ENCODE measurements around the gene WASF3.

Gene WASF3

GRCh38 chr13:26680123-26680450, 122.6 kb downstream of the WASF3 start:
- no peak for DNase-seq
- Mint-ChIP-seq H3K4me1 (no peaks in the 10 kb centered on the region), H3K27me3 (peaks cover 7% of the 10 kb centered on the region), H3K9me3 (no peaks in the 10 kb centered on the region), H3K4me3 (no peak overlapping the region), H3K36me3 (no peaks in the 10 kb centered on the region), H3K27ac (no peak overlapping the region)
- CTCF ChIA-PET: no interaction called here

GRCh38 chr13:26680572-26680971, 123.1 kb downstream of the WASF3 start:
- H3K27me3 Mint-ChIP-seq: peaks cover 7% of the 10 kb centered on the region
- CTCF ChIA-PET: no interaction called here
- H3K9me3 Mint-ChIP-seq: no peaks in the 10 kb centered on the region
- DNase-seq: no peak
- H3K36me3 Mint-ChIP-seq: no peaks in the 10 kb centered on the region
- no peak overlapping the region for H3K27ac Mint-ChIP-seq
- H3K4me1 Mint-ChIP-seq: no peaks in the 10 kb centered on the region
- H3K4me3 Mint-ChIP-seq: no peak overlapping the region

GRCh38 chr13:26681036-26681435, 123.6 kb downstream of the WASF3 start:
- no peak for DNase-seq
- CTCF ChIA-PET: no interaction called here
- Mint-ChIP-seq H3K9me3 (no peaks in the 10 kb centered on the region), H3K27ac (no peak overlapping the region), H3K36me3 (no peaks in the 10 kb centered on the region), H3K4me3 (no peak overlapping the region), H3K4me1 (no peaks in the 10 kb centered on the region), H3K27me3 (peaks cover 7% of the 10 kb centered on the region)

- Mint-ChIP-seq H3K27me3 (peaks cover 10% of the 10 kb centered on the region), H3K9me3 (no peaks in the 10 kb centered on the region), H3K4me3 (no peak overlapping the region), H3K27ac (no peak overlapping the region), H3K4me1 (no peaks in the 10 kb centered on the region), H3K36me3 (no peaks in the 10 kb centered on the region)
- DNase-seq: no peak
- CTCF ChIA-PET: interaction anchor here (0.7 kb wide), 1 partner anchor 198 kb away, joined by 3 read pairs; no protein-coding TSS in a partner anchor
Observed at GRCh38 chr13:26682606-26683005, 125.1 kb downstream of the WASF3 start.

- CTCF ChIA-PET: interaction anchor here (2.7 kb wide), 1 partner anchor 13 kb away, joined by 8 read pairs; no protein-coding TSS in a partner anchor
- H3K4me1 Mint-ChIP-seq: no peaks in the 10 kb centered on the region
- H3K36me3 Mint-ChIP-seq: no peaks in the 10 kb centered on the region
Observed at GRCh38 chr13:26685606-26686005, 128.1 kb downstream of the WASF3 start.

GRCh38 chr13:26686285-26686684, 128.8 kb downstream of the WASF3 start:
- peaks cover 4% of the 10 kb centered on the region for H3K27me3 Mint-ChIP-seq
- H3K4me3 Mint-ChIP-seq: no peak overlapping the region
- H3K27ac Mint-ChIP-seq: no peak overlapping the region
- peaks cover 7% of the 10 kb centered on the region for H3K9me3 Mint-ChIP-seq
- H3K4me1 Mint-ChIP-seq: no peaks in the 10 kb centered on the region
- DNase-seq: no peak
- H3K36me3 Mint-ChIP-seq: no peaks in the 10 kb centered on the region
- CTCF ChIA-PET: interaction anchor here (0.5 kb wide), 1 partner anchor 80 kb away, joined by 3 read pairs; no protein-coding TSS in a partner anchor

More at GRCh38 chr13:26685606-26686005, 128.1 kb downstream of the WASF3 start:
- DNase-seq: no peak
- Mint-ChIP-seq H3K27ac (no peak overlapping the region), H3K9me3 (peaks cover 3% of the 10 kb centered on the region), H3K27me3 (peaks cover 4% of the 10 kb centered on the region), H3K4me3 (no peak overlapping the region)

GRCh38 chr13:26688286-26688685, 130.8 kb downstream of the WASF3 start:
- Mint-ChIP-seq H3K9me3 (peaks cover 8% of the 10 kb centered on the region), H3K4me3 (no peak overlapping the region), H3K4me1 (no peaks in the 10 kb centered on the region), H3K36me3 (no peaks in the 10 kb centered on the region), H3K27me3 (peaks cover 4% of the 10 kb centered on the region), H3K27ac (no peak overlapping the region)
- CTCF ChIA-PET: interaction anchor here (0.6 to 1.2 kb wide), 2 partner anchors 10 to 206 kb away, joined by 3 to 4 read pairs; no protein-coding TSS in a partner anchor
- DNase-seq: no peak

GRCh38 chr13:26688980-26689379, 131.5 kb downstream of the WASF3 start:
- Mint-ChIP-seq H3K4me3 (no peak overlapping the region), H3K36me3 (no peaks in the 10 kb centered on the region), H3K27ac (no peak overlapping the region), H3K4me1 (no peaks in the 10 kb centered on the region), H3K27me3 (peaks cover 4% of the 10 kb centered on the region), H3K9me3 (peaks cover 8% of the 10 kb centered on the region)
- no peak for DNase-seq
- CTCF ChIA-PET: interaction anchor here (2.3 kb wide), 1 partner anchor 9 kb away, joined by 8 read pairs; no protein-coding TSS in a partner anchor

- Mint-ChIP-seq H3K4me3 (no peak overlapping the region), H3K27me3 (peaks cover 11% of the 10 kb centered on the region), H3K36me3 (no peaks in the 10 kb centered on the region), H3K27ac (no peak overlapping the region), H3K4me1 (no peaks in the 10 kb centered on the region), H3K9me3 (peaks cover 8% of the 10 kb centered on the region)
- CTCF ChIA-PET: interaction anchor here (0.6 kb wide), 1 partner anchor 64 kb away, joined by 3 read pairs; no protein-coding TSS in a partner anchor
- no peak for DNase-seq
Observed at GRCh38 chr13:26693749-26694463, 136.4 kb downstream of the WASF3 start.

GRCh38 chr13:26694609-26695359, 137.3 kb downstream of the WASF3 start:
- H3K27me3 Mint-ChIP-seq: peaks cover 11% of the 10 kb centered on the region
- CTCF ChIA-PET: interaction anchor here (0.6 to 5.3 kb wide), 2 partner anchors 212 to 509 kb away, joined by 4 to 27 read pairs; no protein-coding TSS in a partner anchor
- H3K4me3 Mint-ChIP-seq: no peak overlapping the region
- H3K27ac Mint-ChIP-seq: no peak overlapping the region
- H3K9me3 Mint-ChIP-seq: peaks cover 8% of the 10 kb centered on the region
- H3K36me3 Mint-ChIP-seq: no peaks in the 10 kb centered on the region
- no peak for DNase-seq
- H3K4me1 Mint-ChIP-seq: no peaks in the 10 kb centered on the region

- peaks cover 5% of the 10 kb centered on the region for H3K9me3 Mint-ChIP-seq
- no peak for DNase-seq
- peaks cover 11% of the 10 kb centered on the region for H3K27me3 Mint-ChIP-seq
- H3K27ac Mint-ChIP-seq: no peak overlapping the region
- no peaks in the 10 kb centered on the region for H3K36me3 Mint-ChIP-seq
- H3K4me1 Mint-ChIP-seq: no peaks in the 10 kb centered on the region
- H3K4me3 Mint-ChIP-seq: no peak overlapping the region
- CTCF ChIA-PET: interaction anchor here (0.6 to 5.3 kb wide), 3 partner anchors 213 to 510 kb away, joined by 4 to 100 read pairs (median 27); no protein-coding TSS in a partner anchor
Observed at GRCh38 chr13:26695360-26695705, 137.8 kb downstream of the WASF3 start.

GRCh38 chr13:26695891-26696311, 138.4 kb downstream of the WASF3 start:
- no peaks in the 10 kb centered on the region for H3K4me1 Mint-ChIP-seq
- H3K27ac Mint-ChIP-seq: no peak overlapping the region
- DNase-seq: no peak
- H3K27me3 Mint-ChIP-seq: peaks cover 11% of the 10 kb centered on the region
- no peaks in the 10 kb centered on the region for H3K36me3 Mint-ChIP-seq
- no peak overlapping the region for H3K4me3 Mint-ChIP-seq
- CTCF ChIA-PET: interaction anchor here (0.8 to 5.3 kb wide), 4 partner anchors 10 to 511 kb away, joined by 5 to 100 read pairs (median 16); no protein-coding TSS in a partner anchor
- peaks cover 5% of the 10 kb centered on the region for H3K9me3 Mint-ChIP-seq

GRCh38 chr13:26697069-26697955, 139.8 kb downstream of the WASF3 start:
- Mint-ChIP-seq H3K4me3 (no peak overlapping the region), H3K36me3 (no peaks in the 10 kb centered on the region), H3K27ac (no peak overlapping the region), H3K4me1 (no peaks in the 10 kb centered on the region), H3K9me3 (no peaks in the 10 kb centered on the region), H3K27me3 (peaks cover 11% of the 10 kb centered on the region)
- no peak for DNase-seq
- CTCF ChIA-PET: interaction anchor here (0.5 to 5.3 kb wide), 6 partner anchors 9 to 512 kb away, joined by 3 to 100 read pairs (median 5); no protein-coding TSS in a partner anchor
